NCI-H1105 (cell line): ENCODE measurements around the gene OR6X1.
"Not testable (repeated sequence)": the region's sequence is repeated elsewhere in the genome, so short reads cannot be mapped to it uniquely, and the experiment has no call there.

ENCODE experiments used
- DNase-seq: peaks from one replicate; lab custom pipeline; 2025; lab: John Stamatoyannopoulos, UW

Gene OR6X1

GRCh38 chr11:123753110-123753509 lies 1.2 kb downstream of the OR6X1 start:
- no peak for DNase-seq

GRCh38 chr11:123751781-123752180 lies 2.5 kb downstream of the OR6X1 start:
- no peak for DNase-seq

- DNase-seq, result not testable (repeated sequence)
These were observed 6.0 kb downstream of the OR6X1 start for GRCh38 chr11:123748349-123748748.

GRCh38 chr11:123745764-123746451 lies 8.4 kb downstream of the OR6X1 start:
- DNase-seq, result no peak

GRCh38 chr11:123742724-123743120 lies 11.6 kb downstream of the OR6X1 start:
- no peak for DNase-seq

- DNase-seq, result no peak
These were observed 12.1 kb downstream of the OR6X1 start for GRCh38 chr11:123742031-123742723.

- DNase-seq, result peak; percentile 93
These were observed 12.9 kb downstream of the OR6X1 start, which contains the start of gene ZNF202 for GRCh38 chr11:123741159-123742030. TSS of gene ZNF202 (minus strand) at chr11:123741660. CDS start at chr11:123730888, 10,772 bp downstream.

GRCh38 chr11:123740787-123741158 lies 13.5 kb downstream of the OR6X1 start:
- DNase-seq, result no peak

GRCh38 chr11:123738374-123738773 lies 15.9 kb downstream of the OR6X1 start:
- no peak for DNase-seq

- no peak for DNase-seq
These were observed 17.5 kb downstream of the OR6X1 start for GRCh38 chr11:123736769-123737168.

GRCh38 chr11:123729602-123730001 lies 24.7 kb downstream of the OR6X1 start:
- no peak for DNase-seq

- DNase-seq, result no peak
These were observed 28.2 kb downstream of the OR6X1 start for GRCh38 chr11:123725995-123726655.

- DNase-seq, result no peak
These were observed 34.9 kb downstream of the OR6X1 start for GRCh38 chr11:123719452-123719851.

- no peak for DNase-seq
These were observed 35.8 kb downstream of the OR6X1 start for GRCh38 chr11:123718469-123718868.

- no peak for DNase-seq
These were observed 36.3 kb downstream of the OR6X1 start for GRCh38 chr11:123718063-123718462.

GRCh38 chr11:123712627-123713026 lies 41.7 kb downstream of the OR6X1 start:
- not testable (repeated sequence) for DNase-seq

GRCh38 chr11:123707606-123708205 lies 46.6 kb downstream of the OR6X1 start:
- DNase-seq, result peak; percentile 77

GRCh38 chr11:123707206-123707605 lies 47.1 kb downstream of the OR6X1 start:
- DNase-seq, result no peak

- DNase-seq, result no peak
These were observed 50.0 kb downstream of the OR6X1 start for GRCh38 chr11:123704341-123704740.
